B cell (primary cell): ENCODE measurements around the gene BEND3.

Source experiments
- EZH2 ChIP-seq: IDR thresholded peaks from 2 replicates; pipeline ENCODE4 v1.6.1; 2012; ENCODE audit warnings: borderline replicate concordance, low read depth, mild to moderate bottlenecking, moderate library complexity, low read length; ENCODE audit not compliant: insufficient read depth, poor library complexity, severe bottlenecking
- TF ChIP-seq, protein P1 (sequence below): fragments of 200-600 bp; IDR thresholded peaks from one replicate; pipeline ENCODE4 v1.8.0; 2022; ENCODE audit warnings: antibody characterized with exemption, mild to moderate bottlenecking

DNA sequence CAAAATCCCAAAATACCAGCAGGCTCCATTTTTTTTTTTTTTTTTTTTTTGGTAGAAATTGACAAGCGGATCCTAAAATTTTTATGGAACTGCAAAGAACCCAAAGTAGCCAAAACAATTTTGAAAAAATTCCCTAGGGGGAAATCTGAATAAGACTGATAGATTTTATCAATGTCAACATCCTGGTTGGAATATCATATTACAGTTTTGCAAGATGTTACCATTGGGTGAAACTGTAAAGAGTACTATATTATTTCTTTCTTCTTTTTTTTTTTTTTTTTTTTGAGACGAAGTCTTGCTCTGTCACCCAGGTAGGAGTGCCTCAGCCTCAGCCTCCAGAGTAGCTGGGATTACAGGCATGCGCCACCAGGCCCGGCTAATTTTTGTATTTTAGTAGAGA is 29.4 kb upstream of the BEND3 start:
- TF ChIP-seq, protein P1, sequence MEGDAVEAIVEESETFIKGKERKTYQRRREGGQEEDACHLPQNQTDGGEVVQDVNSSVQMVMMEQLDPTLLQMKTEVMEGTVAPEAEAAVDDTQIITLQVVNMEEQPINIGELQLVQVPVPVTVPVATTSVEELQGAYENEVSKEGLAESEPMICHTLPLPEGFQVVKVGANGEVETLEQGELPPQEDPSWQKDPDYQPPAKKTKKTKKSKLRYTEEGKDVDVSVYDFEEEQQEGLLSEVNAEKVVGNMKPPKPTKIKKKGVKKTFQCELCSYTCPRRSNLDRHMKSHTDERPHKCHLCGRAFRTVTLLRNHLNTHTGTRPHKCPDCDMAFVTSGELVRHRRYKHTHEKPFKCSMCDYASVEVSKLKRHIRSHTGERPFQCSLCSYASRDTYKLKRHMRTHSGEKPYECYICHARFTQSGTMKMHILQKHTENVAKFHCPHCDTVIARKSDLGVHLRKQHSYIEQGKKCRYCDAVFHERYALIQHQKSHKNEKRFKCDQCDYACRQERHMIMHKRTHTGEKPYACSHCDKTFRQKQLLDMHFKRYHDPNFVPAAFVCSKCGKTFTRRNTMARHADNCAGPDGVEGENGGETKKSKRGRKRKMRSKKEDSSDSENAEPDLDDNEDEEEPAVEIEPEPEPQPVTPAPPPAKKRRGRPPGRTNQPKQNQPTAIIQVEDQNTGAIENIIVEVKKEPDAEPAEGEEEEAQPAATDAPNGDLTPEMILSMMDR, result no peak
- no peak for TF ChIP-seq EZH2
